ENCODE data around the gene ROBO2. TPM values are rescaled to one million over a fixed set of nuclear protein-coding genes. Genes with fewer than 3 reads are reported as not detected.

Gene ROBO2
- polyA plus RNA-seq, 1 of the 3 experiments (the other 2 are of a cell fraction), result not detected

- TF ChIP-seq, protein P1, sequence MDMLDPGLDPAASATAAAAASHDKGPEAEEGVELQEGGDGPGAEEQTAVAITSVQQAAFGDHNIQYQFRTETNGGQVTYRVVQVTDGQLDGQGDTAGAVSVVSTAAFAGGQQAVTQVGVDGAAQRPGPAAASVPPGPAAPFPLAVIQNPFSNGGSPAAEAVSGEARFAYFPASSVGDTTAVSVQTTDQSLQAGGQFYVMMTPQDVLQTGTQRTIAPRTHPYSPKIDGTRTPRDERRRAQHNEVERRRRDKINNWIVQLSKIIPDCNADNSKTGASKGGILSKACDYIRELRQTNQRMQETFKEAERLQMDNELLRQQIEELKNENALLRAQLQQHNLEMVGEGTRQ (IDR thresholded peaks at IDR 0.05; ENCODE audit: borderline replicate concordance, low read depth, low read length), result no peak
- TF ChIP-seq, protein P2, sequence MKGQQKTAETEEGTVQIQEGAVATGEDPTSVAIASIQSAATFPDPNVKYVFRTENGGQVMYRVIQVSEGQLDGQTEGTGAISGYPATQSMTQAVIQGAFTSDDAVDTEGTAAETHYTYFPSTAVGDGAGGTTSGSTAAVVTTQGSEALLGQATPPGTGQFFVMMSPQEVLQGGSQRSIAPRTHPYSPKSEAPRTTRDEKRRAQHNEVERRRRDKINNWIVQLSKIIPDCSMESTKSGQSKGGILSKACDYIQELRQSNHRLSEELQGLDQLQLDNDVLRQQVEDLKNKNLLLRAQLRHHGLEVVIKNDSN (IDR thresholded peaks at IDR 0.05; ENCODE audit: borderline replicate concordance, low read depth), result no peak
- TF ChIP-seq NRF1 (IDR thresholded peaks at IDR 0.05; ENCODE audit: low read depth, low read length) (no peak), GATA2 (CRISPR knock-in tag; IDR thresholded peaks at IDR 0.05) (peak; percentile 40)
Measured at GRCh38 chr3:77052733-77053670, 13.1 kb downstream of the ROBO2 start (continued).

DNA sequence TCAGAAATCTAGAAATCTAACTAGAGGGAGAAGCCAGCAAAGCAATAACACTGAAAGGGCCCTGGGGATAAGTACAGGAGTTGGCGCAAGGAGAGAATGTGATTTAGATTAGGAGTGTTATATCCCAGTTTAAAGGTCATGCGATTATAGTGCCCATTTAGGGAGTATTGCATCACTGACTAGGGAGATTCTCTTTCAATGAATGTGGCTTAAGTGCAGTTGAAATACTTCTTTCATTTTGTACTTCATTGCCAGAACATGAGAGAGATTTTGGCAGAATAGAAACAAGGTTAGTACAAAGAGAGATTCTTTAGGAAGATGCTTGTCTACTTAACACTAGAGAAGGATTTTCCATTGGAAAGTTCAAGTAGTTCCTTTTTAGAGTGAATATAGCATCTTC lies 13.9 kb downstream of the ROBO2 start:
- ChIA-PET POLR2A (no interaction called here), CTCF (no interaction called here)
- H3F3A ChIP-seq (replicated peaks; ENCODE audit: insufficient read depth), result no peaks in the 10 kb centered on the region
- no peak overlapping the region for H3K4me3 ChIP-seq (ENCODE audit: low read depth in 2 of 2, low read length in 1 of 2)
- peak; percentile 19 for DNase-seq
- no peaks in the 10 kb centered on the region for H3K9me3 ChIP-seq
- peaks cover 0 to 4% of the 10 kb centered on the region in 2 experiments; a peak in 1 of 4 replicates for H3K4me1 ChIP-seq (ENCODE audit: control insufficient read depth in 1 of 2, insufficient read depth in 2 of 2, low read depth in 1 of 2, low read length in 1 of 2)
- H3K36me3 ChIP-seq (replicated peaks in 1 of 2; ENCODE audit: control insufficient read depth in 1 of 2, insufficient read depth in 2 of 2, low read length in 1 of 2), result no peaks in the 10 kb centered on the region
- no peaks in the 10 kb centered on the region for H3K27me3 ChIP-seq (ENCODE audit: insufficient read depth)
- no peak overlapping the region for H3K9ac ChIP-seq
- H3K79me2 ChIP-seq (ENCODE audit: insufficient read depth), result no peaks in the 10 kb centered on the region
- peak overlapping the region in 1 of 2 experiments; percentile 68; a peak in 2 of 4 replicates for H3K27ac ChIP-seq (ENCODE audit: low read depth in 2 of 2, low read length in 1 of 2)
- no peak overlapping the region for H2AFZ ChIP-seq (ENCODE audit: low read depth)
- WGBS (ENCODE audit: low lambda C conversion rate), result 68% methylated on average over 2 of the region's 2 CpGs
- peak; percentile 48; the same call in 1 of the 2 replicates for TF ChIP-seq GATA2 (CRISPR knock-in tag; IDR thresholded peaks at IDR 0.05)
- TF ChIP-seq, protein P3, sequence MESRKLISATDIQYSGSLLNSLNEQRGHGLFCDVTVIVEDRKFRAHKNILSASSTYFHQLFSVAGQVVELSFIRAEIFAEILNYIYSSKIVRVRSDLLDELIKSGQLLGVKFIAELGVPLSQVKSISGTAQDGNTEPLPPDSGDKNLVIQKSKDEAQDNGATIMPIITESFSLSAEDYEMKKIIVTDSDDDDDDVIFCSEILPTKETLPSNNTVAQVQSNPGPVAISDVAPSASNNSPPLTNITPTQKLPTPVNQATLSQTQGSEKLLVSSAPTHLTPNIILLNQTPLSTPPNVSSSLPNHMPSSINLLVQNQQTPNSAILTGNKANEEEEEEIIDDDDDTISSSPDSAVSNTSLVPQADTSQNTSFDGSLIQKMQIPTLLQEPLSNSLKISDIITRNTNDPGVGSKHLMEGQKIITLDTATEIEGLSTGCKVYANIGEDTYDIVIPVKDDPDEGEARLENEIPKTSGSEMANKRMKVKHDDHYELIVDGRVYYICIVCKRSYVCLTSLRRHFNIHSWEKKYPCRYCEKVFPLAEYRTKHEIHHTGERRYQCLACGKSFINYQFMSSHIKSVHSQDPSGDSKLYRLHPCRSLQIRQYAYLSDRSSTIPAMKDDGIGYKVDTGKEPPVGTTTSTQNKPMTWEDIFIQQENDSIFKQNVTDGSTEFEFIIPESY (IDR thresholded peaks at IDR 0.05; ENCODE audit: borderline replicate concordance, low read depth), result no peak
- no peak for TF ChIP-seq MAX (IDR thresholded peaks at IDR 0.05; ENCODE audit: low read depth)
- TF ChIP-seq SMC3 (IDR thresholded peaks at IDR 0.05; ENCODE audit: low read depth, low read length), result no peak
- no peak for TF ChIP-seq EZH2phosphoT487 (IDR thresholded peaks at IDR 0.05; ENCODE audit: borderline replicate concordance, low read depth)
- TF ChIP-seq EP300 (IDR thresholded peaks at IDR 0.05; ENCODE audit: borderline replicate concordance in 1 of 2, low read depth in 1 of 2, low read length in 1 of 2), result no peak
- TF ChIP-seq FOXJ3 (CRISPR knock-in tag; IDR thresholded peaks at IDR 0.05), result no peak
- H4K20me1 ChIP-seq (ENCODE audit: insufficient read depth), result no peaks in the 10 kb centered on the region
- no peaks in the 10 kb centered on the region for H3K9me2 ChIP-seq
- no peak overlapping the region for H3K4me2 ChIP-seq

Data from SK-N-SH (cell line).